ENCODE data around the gene UBFD1.

DNA sequence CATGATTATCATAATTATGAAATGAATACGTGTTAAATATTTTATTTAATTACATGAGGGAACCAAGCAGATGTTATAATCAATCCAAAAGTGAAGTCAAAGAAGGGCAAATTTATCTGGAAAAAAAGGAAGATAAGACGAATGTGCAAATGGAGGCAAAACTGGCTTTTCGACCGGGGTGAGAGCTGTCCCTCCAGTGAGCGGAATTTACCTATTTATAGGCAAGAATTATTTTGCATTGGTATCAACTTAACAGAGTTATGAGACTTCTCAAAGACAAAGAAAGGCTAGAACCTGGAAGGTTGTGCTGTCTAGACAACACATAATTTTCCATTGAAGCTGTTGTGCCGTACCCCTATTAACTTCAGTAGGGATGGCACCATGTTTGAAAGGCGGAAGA lies 45.8 kb upstream of the UBFD1 start:
- TF ChIP-seq POLR2A (IDR thresholded peaks at IDR 0.05) (no peak), CTCF (IDR thresholded peaks at IDR 0.05) (no peak)
